Psoas muscle (tissue), 8 donors: ENCODE measurements around the gene ZNF600. TPM values are rescaled to one million over a fixed set of nuclear protein-coding genes. Genes with fewer than 3 reads are reported as not detected.
"Not testable (repeated sequence)": the region's sequence is repeated elsewhere in the genome, so short reads cannot be mapped to it uniquely, and the experiment has no call there.

Experiments
- ATAC-seq, 4 donors: fragments of 200-7000 bp; cut with Tn5 transposase; one replicate each; pipeline ENCODE4 v1.9.1; 2020; ENCODE audit warnings: moderate library complexity in 3 of 4, mild to moderate bottlenecking in 2 of 4
- DNase-seq, 2 donors: peaks; one replicate each; pipeline ENCODE4 v3.0.0-alpha.2; 2020
- H3K27ac ChIP-seq: fragments of 200-600 bp; one replicate; pipeline ENCODE4 v1.8.0; 2022
- H3K27me3 ChIP-seq, 3 donors: fragments of 200-600 bp in 1 of 3; one replicate each; pipeline versions ENCODE4 v1.6.1 to v1.8.0; 2013 to 2022; ENCODE audit warnings: low read length in 2 of 3, mild to moderate bottlenecking in 2 of 3, moderate library complexity in 1 of 3; ENCODE audit not compliant: insufficient read depth in 3 of 3
- H3K36me3 ChIP-seq, 2 donors: fragments of 200-600 bp in 1 of 2; one replicate each; pipeline versions ENCODE4 v1.6.1 to v1.8.0; 2013 to 2022; ENCODE audit warnings: low read depth in 1 of 2, mild to moderate bottlenecking in 1 of 2, moderate library complexity in 1 of 2; ENCODE audit not compliant: insufficient read depth in 1 of 2
- H3K4me1 ChIP-seq: fragments of 200-600 bp; one replicate; pipeline ENCODE4 v1.8.0; 2022
- H3K4me3 ChIP-seq: fragments of 200-600 bp; one replicate; pipeline ENCODE4 v1.8.0; 2022; ENCODE audit warnings: mild to moderate bottlenecking
- H3K9me3 ChIP-seq: fragments of 200-600 bp; one replicate; pipeline ENCODE4 v1.8.0; 2022
- CTCF ChIP-seq: fragments of 200-600 bp; IDR thresholded peaks from one replicate; pipeline ENCODE4 v1.8.0; 2022; ENCODE audit warnings: antibody characterized with exemption
- WGBS, 3 donors: extraction: QIAGEN DNeasy Blood & Tissue Kit; methylation state at CpG; one replicate each; pipeline versions ENCODE4 v1.1.6 to v1.1.7; 2013; 5-methylcytosine and 5-hydroxymethylcytosine counted together
- intact Hi-C, 2 donors: fragments of 100-400 bp; cut with DNase I; formaldehyde crosslinking; loops; one replicate each; pipeline versions ENCODE4 v1.11.0 to v1.14.2; 2022
- polyA plus RNA-seq, 3 donors: library from polyadenylated mRNA; stranded (reverse); fragments of 200-250 nt; gene quantifications; one replicate each; pipeline ENCODE4 v1.2.3, GENCODE V29; 2013
- total RNA-seq, 4 donors: library from RNA; stranded (reverse); fragmentation: NEBNext Ultra II Directional in 2 of 4; extraction: Animal tissue kit (Norgen Biotek cat#: 25700) in 2 of 4; gene quantifications; one replicate each; pipeline versions ENCODE4 v1.2.1 to v1.2.4, GENCODE V29; 2021 to 2023
- donor health status: healthy with polysubstance abuse.
- donor health status: DM: no; HTN: no; CAD: no; lungs with moderate emphysema.
- donor health status: Bipolar disorder and iron deficiency.
- donor health status: healthy.
- donor health status: DM: yes; HTN: yes; CAD: no.
- donor health status: DM: no; HTN: no; CAD: no.
- donor health status: DM: no; HTN: no; CAD: no.
- donor health status: DM: yes; HTN: yes; CAD: no.

ZNF600 gene
- total and polyA plus RNA-seq, 7 donors: 0.71 to 3.0 (median 1.7) TPM

DNA sequence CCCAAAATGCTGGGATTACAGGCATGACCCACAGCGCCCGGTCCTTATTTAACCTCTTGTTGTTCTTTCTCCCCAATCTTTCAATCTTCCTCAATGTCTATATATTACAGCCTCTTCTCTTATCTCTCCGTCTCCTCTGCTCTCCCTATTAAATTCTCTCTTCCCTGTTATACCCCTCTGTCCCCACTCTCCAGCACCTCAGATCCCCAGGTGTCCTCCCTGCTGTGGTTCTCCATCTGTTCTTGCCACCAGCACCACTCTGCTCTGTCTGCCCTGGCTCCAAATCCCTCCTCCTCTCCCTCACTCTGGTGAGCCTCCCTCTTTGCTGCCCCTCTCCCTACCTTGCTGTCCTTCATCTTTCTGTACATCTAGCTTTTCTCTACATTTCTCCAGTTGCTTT is 1.1 kb downstream of the ZNF600 start:
- Histone ChIP-seq H3K9me3 (no peaks in the 10 kb centered on the region), H3K27me3 (peaks cover 0 to 2% (median 0%) of the 10 kb centered on the region in 3 donors), H3K4me3 (no peak overlapping the region), H3K4me1 (no peaks in the 10 kb centered on the region), H3K27ac (no peak overlapping the region), H3K36me3 (no peaks in the 10 kb centered on the region)
- no peak for DNase-seq
- ATAC-seq: no peak
- 58 to 82% (median 70%) methylated on average over 3 of the region's 3 CpGs for WGBS, 3 donors
- intact Hi-C loops: no loop called here
- no peak for TF ChIP-seq CTCF

GRCh38 chr19:52782864-52783263 is 3.7 kb downstream of the ZNF600 start:
- intact Hi-C loops, H3K9me3 ChIP-seq, H3K4me3 ChIP-seq, H3K27me3 ChIP-seq, H3K36me3 ChIP-seq, H3K27ac ChIP-seq, DNase-seq, H3K4me1 ChIP-seq, ATAC-seq: not testable (repeated sequence)
- 73 to 80% (median 75%) methylated on average over 2 of the region's 2 CpGs for WGBS, 3 donors

GRCh38 chr19:52778811-52779210 is 7.8 kb downstream of the ZNF600 start:
- ATAC-seq (no peak), DNase-seq (no peak)
- Histone ChIP-seq H3K27ac (no peak overlapping the region), H3K27me3 (no peaks in the 10 kb centered on the region), H3K4me3 (no peak overlapping the region), H3K9me3 (no peaks in the 10 kb centered on the region), H3K36me3 (peaks cover 2 to 5% of the 10 kb centered on the region in 2 donors), H3K4me1 (no peaks in the 10 kb centered on the region)
- no peak for TF ChIP-seq CTCF
- WGBS, 3 donors: 61 to 66% (median 65%) methylated on average over 3 of the region's 3 CpGs
- intact Hi-C loops: no loop called here

- ATAC-seq, DNase-seq, H3K27me3 ChIP-seq, intact Hi-C loops, H3K27ac ChIP-seq, H3K4me1 ChIP-seq, H3K4me3 ChIP-seq, H3K36me3 ChIP-seq, H3K9me3 ChIP-seq: not testable (repeated sequence)
- 65 to 66% (median 65%) methylated on average over 2 of the region's 2 CpGs for WGBS, 3 donors
These were observed 30.1 kb downstream of the ZNF600 start for GRCh38 chr19:52756447-52756846.

DNA sequence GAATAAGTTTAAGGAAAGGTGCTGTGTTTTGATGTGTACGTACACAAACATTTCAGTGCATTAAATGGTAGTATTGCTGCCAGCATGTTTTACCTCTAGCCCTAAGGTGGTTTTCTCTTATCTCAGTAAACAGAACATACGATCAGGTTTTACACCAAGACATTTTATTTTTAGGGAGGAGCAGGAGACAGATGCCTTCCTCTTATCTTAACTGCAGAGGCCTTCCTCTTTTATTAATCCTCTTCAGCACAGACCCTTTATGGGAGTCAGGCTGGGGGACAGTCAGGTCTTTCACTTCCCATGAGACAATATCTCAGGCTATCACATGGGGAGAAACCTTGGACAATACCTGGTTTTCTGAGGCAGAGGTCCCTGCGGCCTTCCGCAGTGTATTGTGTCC is 36.8 kb downstream of the ZNF600 start:
- Histone ChIP-seq H3K4me1 (no peaks in the 10 kb centered on the region), H3K27me3 (no peaks in the 10 kb centered on the region), H3K36me3 (no peaks in the 10 kb centered on the region), H3K27ac (no peak overlapping the region), H3K4me3 (no peak overlapping the region), H3K9me3 (no peaks in the 10 kb centered on the region)
- ATAC-seq (no peak), DNase-seq (no peak)
- intact Hi-C loops: loop anchor here (5.0 to 10.0 kb wide), 2 partner anchors 497 to 505 kb away; no protein-coding TSS in a partner anchor
- no peak for TF ChIP-seq CTCF
- WGBS, 3 donors: 69 to 81% (median 73%) methylated on average over 4 of the region's 4 CpGs

- no peaks in the 10 kb centered on the region for H3K36me3 ChIP-seq
- H3K4me1 ChIP-seq: no peaks in the 10 kb centered on the region
- peak in 1 of 2 donors; percentile 37 for DNase-seq
- no peak overlapping the region for H3K4me3 ChIP-seq
- no peak overlapping the region for H3K27ac ChIP-seq
- peak in 1 of 4 donors; percentile 30 for ATAC-seq
- no peaks in the 10 kb centered on the region for H3K27me3 ChIP-seq
- intact Hi-C loops: loop anchor here (5.0 to 10.0 kb wide), 2 partner anchors 496 to 504 kb away; no protein-coding TSS in a partner anchor
- WGBS, 3 donors: 24 to 37% (median 27%) methylated on average over 8 of the region's 8 CpGs
- TF ChIP-seq CTCF: peak; percentile 27
- H3K9me3 ChIP-seq: no peaks in the 10 kb centered on the region
These were observed 38.1 kb downstream of the ZNF600 start for GRCh38 chr19:52748336-52748950.

- H3K27ac ChIP-seq, H3K36me3 ChIP-seq, H3K9me3 ChIP-seq, H3K4me1 ChIP-seq, DNase-seq, H3K4me3 ChIP-seq, ATAC-seq, H3K27me3 ChIP-seq: not testable (repeated sequence)
- intact Hi-C loops: loop anchor here (5.0 to 10.0 kb wide), 2 partner anchors 494 to 501 kb away; no protein-coding TSS in a partner anchor
- WGBS, 3 donors: 58 to 60% (median 60%) methylated on average over 10 of the region's 10 CpGs
These were observed 40.7 kb downstream of the ZNF600 start for GRCh38 chr19:52745919-52746318.
